HG03175 (cell line): Measurements from ENCODE around the gene TBXT.
"Not testable (repeated sequence)": the region's sequence is repeated elsewhere in the genome, so short reads cannot be mapped to it uniquely, and the experiment has no call there.

Source experiments
- ATAC-seq: cut with Tn5 transposase; IDR thresholded peaks from one replicate; pipeline ENCODE4 v1.9.1; 2021; ENCODE audit warnings: mild to moderate bottlenecking, moderate library complexity; ENCODE audit not compliant: unreplicated experiment

TBXT gene

GRCh38 chr6:166167801-166168615 is at the start of gene TBXT:
TBXT (minus strand) TSS chr6:166167851; CDS start chr6:166167591, 260 bp downstream.
- no peak for ATAC-seq

GRCh38 chr6:166207284-166207561 is 39.6 kb upstream of the TBXT start:
- ATAC-seq = no peak

GRCh38 chr6:166206510-166207283 is 39.0 kb upstream of the TBXT start:
- no peak for ATAC-seq

GRCh38 chr6:166206066-166206465 is 38.4 kb upstream of the TBXT start:
- ATAC-seq = no peak

- no peak for ATAC-seq
Observed at GRCh38 chr6:166204852-166205650, 37.4 kb upstream of the TBXT start.

GRCh38 chr6:166203641-166204222 is 36.1 kb upstream of the TBXT start:
- ATAC-seq = no peak

GRCh38 chr6:166203003-166203640 is 35.5 kb upstream of the TBXT start:
- no peak for ATAC-seq

- peak; percentile 75 for ATAC-seq
Observed at GRCh38 chr6:166202321-166202733, 34.7 kb upstream of the TBXT start.

- peak; percentile 13 for ATAC-seq
Observed at GRCh38 chr6:166201878-166202277, 34.2 kb upstream of the TBXT start.

- no peak for ATAC-seq
Observed at GRCh38 chr6:166197361-166197760, 29.7 kb upstream of the TBXT start.

- ATAC-seq = no peak
Observed at GRCh38 chr6:166195860-166196238, 28.2 kb upstream of the TBXT start.

GRCh38 chr6:166194914-166195859 is 27.5 kb upstream of the TBXT start:
- ATAC-seq = no peak

- ATAC-seq = no peak
Observed at GRCh38 chr6:166192557-166192956, 24.9 kb upstream of the TBXT start.

GRCh38 chr6:166192136-166192535 is 24.5 kb upstream of the TBXT start:
- no peak for ATAC-seq

- ATAC-seq = no peak
Observed at GRCh38 chr6:166179704-166180103, 12.1 kb upstream of the TBXT start.

GRCh38 chr6:166176106-166176505 is 8.5 kb upstream of the TBXT start:
- no peak for ATAC-seq

- ATAC-seq = not testable (repeated sequence)
Observed at GRCh38 chr6:166175093-166175492, 7.4 kb upstream of the TBXT start.

- no peak for ATAC-seq
Observed at GRCh38 chr6:166174031-166174430, 6.4 kb upstream of the TBXT start.

GRCh38 chr6:166173281-166173951 is 5.8 kb upstream of the TBXT start:
- no peak for ATAC-seq
